ENCODE results near the gene CLPTM1L. TPM values are rescaled to one million over a fixed set of nuclear protein-coding genes. Genes with fewer than 3 reads are reported as not detected.

Gene CLPTM1L
- total and polyA plus RNA-seq, 2 experiments from 2014 or later: 129 to 130 TPM

DNA sequence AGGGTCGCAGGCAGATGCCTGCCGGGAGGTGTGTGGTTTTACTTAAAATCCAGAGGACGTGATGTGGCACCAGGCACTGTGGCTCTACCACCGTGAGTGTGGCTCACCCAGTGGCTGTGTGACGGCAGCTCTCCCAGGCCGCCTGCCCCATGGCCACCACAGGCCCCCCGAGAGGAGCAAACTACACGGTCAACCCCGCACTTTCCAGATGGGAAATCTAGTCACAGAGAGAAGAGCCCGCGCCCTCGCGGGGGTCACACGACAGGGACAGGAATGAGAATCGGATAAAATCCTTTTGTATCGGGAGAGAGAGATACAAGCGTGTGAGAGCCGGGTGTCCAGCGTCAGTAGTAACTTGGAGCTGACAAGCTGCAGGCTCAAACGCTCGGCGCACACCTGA, 74.5 kb downstream of the CLPTM1L start:
- H3K27me3 ChIP-seq: no peaks in the 10 kb centered on the region
- no peak overlapping the region for H3K4me3 ChIP-seq
- no peak for DNase-seq (ENCODE audit: low spot score)
- H3K36me3 ChIP-seq (replicated peaks; ENCODE audit: insufficient read depth, low read depth): no peaks in the 10 kb centered on the region
- TF ChIP-seq EZH2 (IDR thresholded peaks at IDR 0.05; ENCODE audit: borderline replicate concordance) (no peak), EZH2phosphoT487 (IDR thresholded peaks at IDR 0.05; ENCODE audit: low read depth, severe bottlenecking, unreplicated experiment) (no peak)
- TF ChIP-seq, protein P1, sequence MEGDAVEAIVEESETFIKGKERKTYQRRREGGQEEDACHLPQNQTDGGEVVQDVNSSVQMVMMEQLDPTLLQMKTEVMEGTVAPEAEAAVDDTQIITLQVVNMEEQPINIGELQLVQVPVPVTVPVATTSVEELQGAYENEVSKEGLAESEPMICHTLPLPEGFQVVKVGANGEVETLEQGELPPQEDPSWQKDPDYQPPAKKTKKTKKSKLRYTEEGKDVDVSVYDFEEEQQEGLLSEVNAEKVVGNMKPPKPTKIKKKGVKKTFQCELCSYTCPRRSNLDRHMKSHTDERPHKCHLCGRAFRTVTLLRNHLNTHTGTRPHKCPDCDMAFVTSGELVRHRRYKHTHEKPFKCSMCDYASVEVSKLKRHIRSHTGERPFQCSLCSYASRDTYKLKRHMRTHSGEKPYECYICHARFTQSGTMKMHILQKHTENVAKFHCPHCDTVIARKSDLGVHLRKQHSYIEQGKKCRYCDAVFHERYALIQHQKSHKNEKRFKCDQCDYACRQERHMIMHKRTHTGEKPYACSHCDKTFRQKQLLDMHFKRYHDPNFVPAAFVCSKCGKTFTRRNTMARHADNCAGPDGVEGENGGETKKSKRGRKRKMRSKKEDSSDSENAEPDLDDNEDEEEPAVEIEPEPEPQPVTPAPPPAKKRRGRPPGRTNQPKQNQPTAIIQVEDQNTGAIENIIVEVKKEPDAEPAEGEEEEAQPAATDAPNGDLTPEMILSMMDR (IDR thresholded peaks at IDR 0.05; ENCODE audit: poor library complexity): no peak
- H3K9me2 ChIP-seq (replicated peaks; ENCODE audit: insufficient read depth): no peaks in the 10 kb centered on the region
- H3K27ac ChIP-seq: no peak overlapping the region
- H3K79me2 ChIP-seq: no peaks in the 10 kb centered on the region
- H3K4me1 ChIP-seq (ENCODE audit: insufficient read depth): no peaks in the 10 kb centered on the region
- H4K20me1 ChIP-seq (ENCODE audit: insufficient read depth, poor library complexity, severe bottlenecking): no peaks in the 10 kb centered on the region
- no peaks in the 10 kb centered on the region for H3K9me3 ChIP-seq (ENCODE audit: low read depth)
- no peak overlapping the region for H2AFZ ChIP-seq
- no peak overlapping the region for H3K4me2 ChIP-seq
- WGBS (ENCODE audit: low lambda C conversion rate, missing lambda C conversion rate): 94% methylated on average over 22 of the region's 22 CpGs

DNA sequence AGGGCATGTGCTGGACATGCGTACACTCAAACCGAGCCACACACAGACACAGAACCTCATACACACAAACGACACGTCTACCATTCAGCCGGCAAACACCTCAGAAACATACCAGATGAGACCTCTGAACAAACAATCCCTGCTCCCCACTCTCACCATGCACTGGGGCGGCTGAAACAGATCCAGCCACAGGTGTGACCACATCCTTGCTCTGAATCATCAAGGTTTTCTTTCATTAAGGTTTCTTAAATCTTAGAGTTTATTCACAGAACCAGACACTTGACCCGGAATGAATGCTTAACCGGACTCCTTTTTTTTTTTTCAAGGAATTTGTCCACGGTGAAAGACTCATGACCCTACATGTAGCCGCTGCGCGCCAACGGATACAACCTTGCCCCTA, 76.2 kb downstream of the CLPTM1L start:
- H3K27ac ChIP-seq: no peak overlapping the region
- DNase-seq (ENCODE audit: low spot score): no peak
- 97% methylated on average over 13 of the region's 13 CpGs for WGBS (ENCODE audit: low lambda C conversion rate, missing lambda C conversion rate)
- no peak overlapping the region for H3K4me3 ChIP-seq
- no peak overlapping the region for H3K4me2 ChIP-seq
- no peaks in the 10 kb centered on the region for H3K79me2 ChIP-seq
- H3K9me3 ChIP-seq (ENCODE audit: low read depth): no peaks in the 10 kb centered on the region
- H3K36me3 ChIP-seq (replicated peaks; ENCODE audit: insufficient read depth, low read depth): no peaks in the 10 kb centered on the region
- H2AFZ ChIP-seq: no peak overlapping the region
- TF ChIP-seq, protein P1 (IDR thresholded peaks at IDR 0.05; ENCODE audit: poor library complexity): no peak
- TF ChIP-seq EZH2phosphoT487 (IDR thresholded peaks at IDR 0.05; ENCODE audit: low read depth, severe bottlenecking, unreplicated experiment) (no peak), EZH2 (IDR thresholded peaks at IDR 0.05; ENCODE audit: borderline replicate concordance) (no peak)
- H3K27me3 ChIP-seq: no peaks in the 10 kb centered on the region
- H3K4me1 ChIP-seq (ENCODE audit: insufficient read depth): no peaks in the 10 kb centered on the region
- H4K20me1 ChIP-seq (ENCODE audit: insufficient read depth, poor library complexity, severe bottlenecking): no peaks in the 10 kb centered on the region
- H3K9me2 ChIP-seq (replicated peaks; ENCODE audit: insufficient read depth): no peaks in the 10 kb centered on the region

DNA sequence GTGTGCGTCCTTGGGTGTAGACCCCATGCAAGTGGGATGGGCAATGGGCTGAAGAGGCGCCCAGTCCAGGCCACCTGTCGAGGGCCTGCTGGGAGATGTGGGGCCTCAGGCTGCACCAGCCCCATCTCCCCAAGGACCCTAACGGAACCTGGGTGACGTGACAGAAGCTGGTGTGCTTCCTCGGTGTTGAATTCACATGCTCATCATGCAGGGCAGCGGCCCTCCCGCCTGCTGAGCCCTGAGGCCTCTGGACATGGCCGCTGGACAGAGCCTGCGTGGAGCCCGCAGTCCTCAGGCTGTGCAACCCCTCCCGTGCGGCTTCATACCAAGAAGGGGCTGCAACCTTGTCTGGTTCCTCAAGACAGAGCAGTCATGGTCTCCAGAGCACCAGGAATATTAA, 76.8 kb downstream of the CLPTM1L start:
- H3K4me1 ChIP-seq (ENCODE audit: insufficient read depth): no peaks in the 10 kb centered on the region
- no peaks in the 10 kb centered on the region for H3K79me2 ChIP-seq
- no peak overlapping the region for H3K4me3 ChIP-seq
- no peaks in the 10 kb centered on the region for H3K9me3 ChIP-seq (ENCODE audit: low read depth)
- H3K27ac ChIP-seq: no peak overlapping the region
- 94% methylated on average over 13 of the region's 13 CpGs for WGBS (ENCODE audit: low lambda C conversion rate, missing lambda C conversion rate)
- no peaks in the 10 kb centered on the region for H3K9me2 ChIP-seq (replicated peaks; ENCODE audit: insufficient read depth)
- H3K36me3 ChIP-seq (replicated peaks; ENCODE audit: insufficient read depth, low read depth): no peaks in the 10 kb centered on the region
- no peaks in the 10 kb centered on the region for H4K20me1 ChIP-seq (ENCODE audit: insufficient read depth, poor library complexity, severe bottlenecking)
- TF ChIP-seq EZH2 (IDR thresholded peaks at IDR 0.05; ENCODE audit: borderline replicate concordance): no peak
- TF ChIP-seq EZH2phosphoT487 (IDR thresholded peaks at IDR 0.05; ENCODE audit: low read depth, severe bottlenecking, unreplicated experiment): no peak
- no peak for DNase-seq (ENCODE audit: low spot score)
- no peaks in the 10 kb centered on the region for H3K27me3 ChIP-seq
- no peak overlapping the region for H3K4me2 ChIP-seq
- no peak overlapping the region for H2AFZ ChIP-seq

Small RNA genes within 50 kb of the gene (microRNA-seq; reads per million reads assigned to microRNA genes)
- gene MIR4457: not detected

Small RNA genes within 50 kb of the gene (small RNA-seq; reads per million reads assigned to genes)
- not detected for gene MIR4457

Other genes with a start within 250 kb of the CLPTM1L start
- gene SLC12A7, start 233.0 kb downstream of the CLPTM1L start, total RNA-seq: 19.7 and 30.2 TPM in 2 replicates
- gene SLC12A7, start 233.0 kb downstream of the CLPTM1L start, polyA plus RNA-seq: 31.3 and 34.3 TPM in 2 replicates
- 5.2 and 6.7 TPM in 2 replicates for gene SLC6A19, start 143.5 kb downstream of the CLPTM1L start, total RNA-seq
- gene SLC6A19, start 143.5 kb downstream of the CLPTM1L start, polyA plus RNA-seq: 4.8 and 5.8 TPM in 2 replicates
- gene SLC6A18, start 119.7 kb downstream of the CLPTM1L start, total RNA-seq: not detected in 2 replicates
- gene SLC6A18, start 119.7 kb downstream of the CLPTM1L start, polyA plus RNA-seq: 0.35 TPM in 1 of 2 replicates, not detected in the other
- not detected in 2 replicates for gene TERT, start 50.0 kb downstream of the CLPTM1L start, total RNA-seq
- gene TERT, start 50.0 kb downstream of the CLPTM1L start, polyA plus RNA-seq: 0.08 TPM in 1 of 2 replicates, not detected in the other
- not detected in 2 replicates for gene SLC6A3, start 100.3 kb upstream of the CLPTM1L start, total RNA-seq
- gene SLC6A3, start 100.3 kb upstream of the CLPTM1L start, polyA plus RNA-seq: 1.2 TPM in 1 of 2 replicates, not detected in the other
- 44.1 and 46.7 TPM in 2 replicates for gene LPCAT1, start 178.9 kb upstream of the CLPTM1L start, total RNA-seq
- 56.0 and 75.7 TPM in 2 replicates for gene LPCAT1, start 178.9 kb upstream of the CLPTM1L start, polyA plus RNA-seq